GM18858 (cell line): ENCODE measurements around the gene MYLK3.
"Not testable (repeated sequence)": the region's sequence is repeated elsewhere in the genome, so short reads cannot be mapped to it uniquely, and the experiment has no call there.

ENCODE experiments used
- ATAC-seq: cut with Tn5 transposase; IDR thresholded peaks from one replicate; pipeline ENCODE4 v1.9.1; 2021; ENCODE audit not compliant: unreplicated experiment

MYLK3 gene

GRCh38 chr16:46690281-46691178, 57.6 kb downstream of the MYLK3 start:
- ATAC-seq = no peak

GRCh38 chr16:46689365-46690280, 58.5 kb downstream of the MYLK3 start, which contains the start of gene ORC6:
TSS of gene ORC6 (plus strand) at chr16:46689659. CDS start at chr16:46689706, 47 bp downstream.
- ATAC-seq = peak; percentile 61

DNA sequence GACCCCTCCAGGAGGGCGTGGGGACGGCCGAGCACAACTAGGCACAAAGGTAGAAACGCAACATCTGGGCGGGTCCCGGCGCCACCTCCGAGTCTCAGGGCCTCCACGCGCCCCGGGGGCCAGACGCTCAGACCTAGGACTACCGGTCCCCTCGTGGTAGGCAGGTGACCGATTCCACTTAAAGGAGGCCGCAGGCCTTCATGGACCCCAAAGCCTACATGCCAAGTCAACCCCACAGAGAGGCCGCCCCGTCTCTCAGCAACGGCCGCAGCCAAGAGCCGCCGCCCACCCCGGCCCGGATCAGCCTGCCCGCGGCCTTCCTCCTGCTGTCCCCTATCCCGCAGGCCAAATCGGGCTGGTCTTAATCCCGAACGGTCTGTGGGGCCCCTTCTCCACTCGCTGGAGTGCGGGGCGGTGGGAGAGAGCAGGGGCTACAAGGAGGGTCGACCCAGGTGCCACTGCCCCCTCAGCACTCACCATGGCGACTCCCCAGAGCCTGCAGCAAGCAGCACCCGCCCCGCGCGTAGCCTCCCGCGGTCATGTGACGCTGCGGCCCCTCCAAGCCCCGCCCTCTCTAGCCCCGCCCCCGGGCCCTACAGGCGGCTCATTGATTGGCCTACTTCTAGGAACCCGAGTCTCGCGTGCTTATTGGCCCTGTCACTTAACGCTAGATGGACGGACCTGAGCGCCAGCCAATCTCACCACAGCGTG, 59.3 kb downstream of the MYLK3 start, which contains the start of gene VPS35:
VPS35 (minus strand) TSS at position 525 of the 711 bp plus-strand sequence; CDS start at position 480, 45 bp downstream.
- peak; percentile 66 for ATAC-seq

GRCh38 chr16:46688101-46688653, 60.0 kb downstream of the MYLK3 start:
- no peak for ATAC-seq

- ATAC-seq = no peak
These were observed 60.7 kb downstream of the MYLK3 start for GRCh38 chr16:46687486-46687885.

GRCh38 chr16:46686815-46687473, 61.2 kb downstream of the MYLK3 start:
- no peak for ATAC-seq

DNA sequence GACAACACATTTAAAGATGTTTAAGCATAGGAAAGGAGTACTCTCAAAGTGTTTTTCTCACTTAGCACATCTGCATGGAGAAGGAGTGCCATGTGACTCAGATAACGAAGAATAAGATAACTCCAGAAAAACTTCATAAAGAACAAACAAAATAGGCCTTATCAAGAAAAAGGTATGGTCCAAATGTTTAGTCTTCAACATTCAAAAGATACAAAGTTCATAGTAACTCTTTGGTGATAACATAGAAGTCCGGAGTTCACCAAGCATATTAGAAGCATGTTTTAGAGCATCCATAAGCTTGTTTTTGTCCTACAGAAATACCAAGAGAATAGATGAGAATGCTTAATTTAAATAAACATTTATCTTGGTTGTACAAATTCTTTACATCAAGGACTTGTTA, 66.3 kb downstream of the MYLK3 start:
- ATAC-seq = not testable (repeated sequence)

GRCh38 chr16:46677943-46678342, 70.2 kb downstream of the MYLK3 start:
- not testable (repeated sequence) for ATAC-seq

- ATAC-seq = peak; percentile 71
These were observed 74.7 kb downstream of the MYLK3 start for GRCh38 chr16:46673320-46674013.

- no peak for ATAC-seq
These were observed 86.0 kb downstream of the MYLK3 start for GRCh38 chr16:46662123-46662522.

DNA sequence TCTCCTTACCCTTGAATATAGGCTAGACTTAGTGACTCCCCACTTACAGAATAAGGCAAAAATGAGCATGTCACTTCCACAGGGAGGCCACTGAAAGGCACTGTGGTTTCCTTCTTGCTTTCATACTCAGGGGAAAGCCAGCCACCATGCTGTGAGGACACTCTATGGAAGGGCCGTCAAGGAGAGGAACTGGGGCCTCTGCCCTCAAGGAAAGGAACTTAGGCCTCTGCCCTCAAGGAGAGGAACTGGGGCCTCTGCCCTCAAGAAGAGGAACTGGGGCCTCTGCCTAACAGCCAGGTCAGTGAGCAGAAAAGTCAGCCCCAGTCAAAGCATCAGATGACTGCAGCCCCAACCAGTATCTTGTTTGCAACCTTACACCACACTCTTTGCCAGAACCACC, 89.2 kb downstream of the MYLK3 start:
- peak; percentile 88 for ATAC-seq
